DND-41 (cell line): ENCODE results near the gene CYP2S1.

Experiments
- EZH2 ChIP-seq: IDR thresholded peaks from 3 replicates; pipeline ENCODE4 v1.6.1; 2012; ENCODE audit warnings: borderline replicate concordance, low read depth, mild to moderate bottlenecking, moderate library complexity, low read length, inconsistent platforms; ENCODE audit not compliant: severe bottlenecking
- TF ChIP-seq, protein P1 (sequence below): IDR thresholded peaks from 2 replicates; pipeline ENCODE4 v1.5.1; 2012; ENCODE audit warnings: borderline replicate concordance, low read length, moderate library complexity, mild to moderate bottlenecking; ENCODE audit not compliant: poor library complexity, severe bottlenecking; ENCODE audit errors: extremely low read depth

DNA sequence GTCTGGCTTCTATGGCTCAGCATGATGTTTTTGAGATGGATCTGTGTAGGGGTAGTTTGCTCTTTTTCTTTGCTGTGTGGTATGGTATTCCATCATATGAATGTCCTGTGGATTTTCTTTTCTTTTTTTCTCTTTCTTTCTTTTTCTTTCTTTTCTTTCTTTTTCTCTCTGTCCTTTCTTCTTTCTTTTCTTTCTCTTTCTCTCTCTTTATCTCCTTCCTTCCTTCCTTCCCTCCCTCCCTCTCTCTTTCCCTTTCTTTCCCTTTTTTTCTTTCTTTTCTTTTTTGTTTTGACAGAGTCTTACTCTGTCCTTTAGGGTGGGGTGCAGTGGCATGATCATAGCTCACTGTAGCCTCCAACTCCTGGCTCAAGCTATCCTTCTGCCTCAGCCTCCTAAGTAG, 62.2 kb downstream of the CYP2S1 start:
- TF ChIP-seq, protein P1, sequence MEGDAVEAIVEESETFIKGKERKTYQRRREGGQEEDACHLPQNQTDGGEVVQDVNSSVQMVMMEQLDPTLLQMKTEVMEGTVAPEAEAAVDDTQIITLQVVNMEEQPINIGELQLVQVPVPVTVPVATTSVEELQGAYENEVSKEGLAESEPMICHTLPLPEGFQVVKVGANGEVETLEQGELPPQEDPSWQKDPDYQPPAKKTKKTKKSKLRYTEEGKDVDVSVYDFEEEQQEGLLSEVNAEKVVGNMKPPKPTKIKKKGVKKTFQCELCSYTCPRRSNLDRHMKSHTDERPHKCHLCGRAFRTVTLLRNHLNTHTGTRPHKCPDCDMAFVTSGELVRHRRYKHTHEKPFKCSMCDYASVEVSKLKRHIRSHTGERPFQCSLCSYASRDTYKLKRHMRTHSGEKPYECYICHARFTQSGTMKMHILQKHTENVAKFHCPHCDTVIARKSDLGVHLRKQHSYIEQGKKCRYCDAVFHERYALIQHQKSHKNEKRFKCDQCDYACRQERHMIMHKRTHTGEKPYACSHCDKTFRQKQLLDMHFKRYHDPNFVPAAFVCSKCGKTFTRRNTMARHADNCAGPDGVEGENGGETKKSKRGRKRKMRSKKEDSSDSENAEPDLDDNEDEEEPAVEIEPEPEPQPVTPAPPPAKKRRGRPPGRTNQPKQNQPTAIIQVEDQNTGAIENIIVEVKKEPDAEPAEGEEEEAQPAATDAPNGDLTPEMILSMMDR, result no peak
- TF ChIP-seq EZH2, result no peak
